ENCODE data around the gene IP6K3. TPM values are rescaled to one million over a fixed set of nuclear protein-coding genes. Genes with fewer than 3 reads are reported as not detected.

The IP6K3 gene
- not detected in 2 replicates for total RNA-seq

- H3K27me3 Mint-ChIP-seq: peaks cover 19% of the 10 kb centered on the region
- ChIA-PET POLR2A (no interaction called here), CTCF (no interaction called here)
- no peak for TF ChIP-seq CTCF (IDR thresholded peaks at IDR 0.05)
- peaks cover 2% of the 10 kb centered on the region for H3K4me1 Mint-ChIP-seq
- H3K27ac Mint-ChIP-seq: no peak within 1 kb of the TSS
- no peak for ATAC-seq (ENCODE audit: low read depth)
- DNase-seq: no peak
- H3K9me3 Mint-ChIP-seq: no peaks in the 10 kb centered on the region
- H3K36me3 Mint-ChIP-seq (ENCODE audit: low read depth): no peaks in the 10 kb centered on the region
- intact Hi-C loops (cut with micrococcal nuclease): no loop called here
- no peak within 1 kb of the TSS for H3K4me3 Mint-ChIP-seq
These were observed at the start of gene IP6K3 for GRCh38 chr6:33746651-33747100. Gene IP6K3, minus strand, starts transcription at chr6:33746905. Its CDS starts 11,429 bp downstream, at chr6:33735476.

DNA sequence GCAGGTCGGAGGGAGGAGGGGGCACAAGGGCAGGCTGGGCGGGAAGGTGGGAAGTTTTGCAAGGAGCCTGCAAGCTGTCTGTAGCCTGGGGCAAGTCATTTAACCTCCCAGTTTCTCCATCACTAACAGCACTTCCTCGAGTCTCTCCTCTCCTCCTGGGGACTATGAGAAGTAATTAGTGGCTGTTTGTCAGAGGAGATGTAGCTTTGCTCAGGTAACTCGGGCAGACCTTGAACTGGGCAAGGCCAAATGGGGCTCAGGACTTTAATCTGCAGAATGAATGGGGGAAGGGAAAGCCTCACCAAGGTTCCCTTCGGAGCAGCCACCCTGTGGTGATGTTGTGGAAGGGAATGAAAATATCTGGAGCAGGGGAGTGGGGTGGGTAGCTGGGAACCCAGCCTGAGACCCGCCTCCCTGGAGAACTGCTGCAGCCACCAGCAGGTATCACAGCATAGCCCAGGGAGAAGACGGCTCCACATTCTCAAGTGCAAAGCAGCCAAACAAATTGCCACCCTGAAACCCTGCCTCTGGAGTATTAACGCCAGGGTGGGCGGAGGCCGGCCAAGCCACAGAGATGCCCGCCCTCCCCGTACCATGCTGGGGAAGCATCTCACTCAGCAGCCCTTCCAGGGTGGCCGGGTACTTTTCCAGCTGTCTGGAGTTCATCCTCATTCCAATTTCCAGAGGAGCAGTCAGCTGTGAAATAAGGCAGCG, 48.4 kb upstream of the IP6K3 start:
- intact Hi-C loops (cut with micrococcal nuclease): no loop called here
- ChIA-PET POLR2A (no interaction called here), CTCF (interaction anchor here (1.4 kb wide), 1 partner anchor 24 kb away, joined by 3 read pairs; no protein-coding TSS in a partner anchor)

GRCh38 chr6:33792981-33793380, 46.3 kb upstream of the IP6K3 start:
- DNase-seq: no peak
- no peak for TF ChIP-seq CTCF (IDR thresholded peaks at IDR 0.05)
- no peak for ATAC-seq (ENCODE audit: low read depth)
- Mint-ChIP-seq H3K27ac (no peak overlapping the region), H3K4me1 (peaks cover 9% of the 10 kb centered on the region), H3K9me3 (no peaks in the 10 kb centered on the region), H3K4me3 (no peak overlapping the region), H3K36me3 (ENCODE audit: low read depth) (peaks cover 1% of the 10 kb centered on the region), H3K27me3 (peaks cover 10% of the 10 kb centered on the region)
- POLR2A ChIA-PET: no interaction called here
- intact Hi-C loops (cut with micrococcal nuclease): no loop called here
- CTCF ChIA-PET: no interaction called here

More for the DNA sequence above, 48.4 kb upstream of the IP6K3 start:
- Mint-ChIP-seq H3K36me3 (ENCODE audit: low read depth) (no peaks in the 10 kb centered on the region), H3K4me1 (no peaks in the 10 kb centered on the region), H3K27me3 (peaks cover 24% of the 10 kb centered on the region), H3K27ac (no peak overlapping the region), H3K9me3 (no peaks in the 10 kb centered on the region), H3K4me3 (no peak overlapping the region)
- TF ChIP-seq CTCF (IDR thresholded peaks at IDR 0.05): no peak
- DNase-seq (no peak), ATAC-seq (ENCODE audit: low read depth) (no peak)

- peaks cover 23% of the 10 kb centered on the region for H3K4me1 Mint-ChIP-seq
- no peaks in the 10 kb centered on the region for H3K9me3 Mint-ChIP-seq
- ChIA-PET POLR2A (no interaction called here), CTCF (interaction anchor here (1.3 kb wide), 1 partner anchor 20 kb away, joined by 3 read pairs; no protein-coding TSS in a partner anchor)
- H3K27ac Mint-ChIP-seq: no peak overlapping the region
- intact Hi-C loops (cut with micrococcal nuclease): no loop called here
- ATAC-seq (ENCODE audit: low read depth): no peak
- H3K4me3 Mint-ChIP-seq: no peak overlapping the region
- TF ChIP-seq CTCF (IDR thresholded peaks at IDR 0.05): no peak
- no peak for DNase-seq
- peaks cover 3% of the 10 kb centered on the region for H3K36me3 Mint-ChIP-seq (ENCODE audit: low read depth)
- peaks cover 3% of the 10 kb centered on the region for H3K27me3 Mint-ChIP-seq
These were observed 44.9 kb upstream of the IP6K3 start for GRCh38 chr6:33791620-33792019.

GRCh38 chr6:33790910-33791309, 44.2 kb upstream of the IP6K3 start:
- Mint-ChIP-seq H3K36me3 (ENCODE audit: low read depth) (peaks cover 8% of the 10 kb centered on the region), H3K9me3 (no peaks in the 10 kb centered on the region), H3K27me3 (no peaks in the 10 kb centered on the region), H3K4me1 (peaks cover 30% of the 10 kb centered on the region), H3K27ac (no peak overlapping the region), H3K4me3 (no peak overlapping the region)
- no peak for ATAC-seq (ENCODE audit: low read depth)
- intact Hi-C loops (cut with micrococcal nuclease): no loop called here
- CTCF ChIA-PET: interaction anchor here (1.3 kb wide), 1 partner anchor 19 kb away, joined by 3 read pairs; no protein-coding TSS in a partner anchor
- no peak for DNase-seq
- no peak for TF ChIP-seq CTCF (IDR thresholded peaks at IDR 0.05)
- POLR2A ChIA-PET: no interaction called here
